Bronchial epithelial cell (primary cell): Measurements from ENCODE around the gene ZNF485. TPM values are rescaled to one million over a fixed set of nuclear protein-coding genes. Genes with fewer than 3 reads are reported as not detected.

Experiments
- DNase-seq: peaks from one replicate; pipeline ENCODE4 v3.0.0-alpha.2; 2010; ENCODE audit warnings: low read depth
- FAIRE-seq: peaks from 2 replicates; lab custom pipeline; 2011; peaks lifted over from hg19 to GRCh38; lab: Jason Lieb, UNC
- H3K27me3 ChIP-seq: 2 replicates; pipeline ENCODE4 v1.5.1; 2011; ENCODE audit warnings: low read length; ENCODE audit not compliant: control insufficient read depth, insufficient read depth
- H3K36me3 ChIP-seq: 2 replicates; pipeline ENCODE4 v1.5.1; 2011; ENCODE audit warnings: low read length; ENCODE audit not compliant: control insufficient read depth, insufficient read depth
- H3K4me3 ChIP-seq: 2 replicates; pipeline ENCODE4 v1.5.1; 2011; ENCODE audit warnings: mild to moderate bottlenecking, low read depth, low read length, control low read depth
- total RNA-seq: library from RNA; depleted of rRNA; stranded (reverse); fragments of >200 nt; gene quantifications from 2 replicates; pipeline ENCODE4 v1.2.1, GENCODE V29; 2014
- TF ChIP-seq, protein P1 (sequence below): IDR thresholded peaks from 2 replicates; pipeline ENCODE4 v1.5.1; 2011; ENCODE audit warnings: mild to moderate bottlenecking, moderate library complexity, low read length, control low read depth, inconsistent platforms; ENCODE audit not compliant: insufficient read depth, severe bottlenecking

Gene ZNF485
- total RNA-seq, 1 donor from 2014 or later = 4.7 TPM

DNA sequence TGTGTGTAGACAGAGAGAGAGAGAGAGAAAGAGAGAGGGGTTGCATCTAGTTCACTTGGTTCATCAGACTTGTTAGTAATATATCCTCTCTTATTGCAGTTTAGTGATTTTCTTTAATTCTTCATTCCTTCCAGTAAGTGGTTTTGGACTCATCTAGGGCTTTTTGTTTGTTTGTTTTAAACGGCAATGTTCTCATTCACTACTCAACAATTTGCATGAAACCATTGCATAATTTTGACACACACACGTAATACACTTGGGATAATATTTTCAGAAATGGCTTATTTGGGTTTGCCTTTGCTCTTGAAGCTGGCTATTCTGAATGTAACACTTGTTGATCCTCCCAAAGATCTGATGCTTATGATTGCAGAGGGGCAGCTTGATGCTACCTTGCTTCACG, 58.8 kb downstream of the ZNF485 start:
- no peak for FAIRE-seq
- H3K36me3 ChIP-seq = no peaks in the 10 kb centered on the region
- peaks cover 1% of the 10 kb centered on the region for H3K27me3 ChIP-seq
- TF ChIP-seq, protein P1, sequence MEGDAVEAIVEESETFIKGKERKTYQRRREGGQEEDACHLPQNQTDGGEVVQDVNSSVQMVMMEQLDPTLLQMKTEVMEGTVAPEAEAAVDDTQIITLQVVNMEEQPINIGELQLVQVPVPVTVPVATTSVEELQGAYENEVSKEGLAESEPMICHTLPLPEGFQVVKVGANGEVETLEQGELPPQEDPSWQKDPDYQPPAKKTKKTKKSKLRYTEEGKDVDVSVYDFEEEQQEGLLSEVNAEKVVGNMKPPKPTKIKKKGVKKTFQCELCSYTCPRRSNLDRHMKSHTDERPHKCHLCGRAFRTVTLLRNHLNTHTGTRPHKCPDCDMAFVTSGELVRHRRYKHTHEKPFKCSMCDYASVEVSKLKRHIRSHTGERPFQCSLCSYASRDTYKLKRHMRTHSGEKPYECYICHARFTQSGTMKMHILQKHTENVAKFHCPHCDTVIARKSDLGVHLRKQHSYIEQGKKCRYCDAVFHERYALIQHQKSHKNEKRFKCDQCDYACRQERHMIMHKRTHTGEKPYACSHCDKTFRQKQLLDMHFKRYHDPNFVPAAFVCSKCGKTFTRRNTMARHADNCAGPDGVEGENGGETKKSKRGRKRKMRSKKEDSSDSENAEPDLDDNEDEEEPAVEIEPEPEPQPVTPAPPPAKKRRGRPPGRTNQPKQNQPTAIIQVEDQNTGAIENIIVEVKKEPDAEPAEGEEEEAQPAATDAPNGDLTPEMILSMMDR = no peak
- DNase-seq = no peak
- H3K4me3 ChIP-seq = no peak overlapping the region

DNA sequence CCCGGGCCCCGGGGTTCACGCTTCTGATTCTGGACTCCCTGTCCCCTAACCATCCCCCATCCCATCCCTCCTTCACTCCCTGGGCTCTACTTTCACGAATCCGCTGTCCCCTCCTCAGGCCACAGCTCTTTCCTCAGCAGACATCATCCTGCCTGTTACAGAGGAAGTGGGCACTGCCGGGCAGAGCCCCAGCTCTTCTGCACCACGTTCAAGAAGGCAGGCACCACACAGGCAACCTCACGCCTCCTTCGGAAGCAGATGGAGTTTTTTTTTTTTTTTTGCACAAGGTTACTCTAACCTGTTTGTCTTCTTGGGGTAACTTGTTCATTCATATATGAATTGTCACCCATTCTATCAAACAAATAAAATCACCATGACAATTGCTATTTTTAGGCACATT, 60.3 kb downstream of the ZNF485 start:
- no peak for DNase-seq
- H3K36me3 ChIP-seq = no peaks in the 10 kb centered on the region
- TF ChIP-seq, protein P1 = no peak
- no peak for FAIRE-seq
- H3K27me3 ChIP-seq = peaks cover 3% of the 10 kb centered on the region
- no peak overlapping the region for H3K4me3 ChIP-seq

DNA sequence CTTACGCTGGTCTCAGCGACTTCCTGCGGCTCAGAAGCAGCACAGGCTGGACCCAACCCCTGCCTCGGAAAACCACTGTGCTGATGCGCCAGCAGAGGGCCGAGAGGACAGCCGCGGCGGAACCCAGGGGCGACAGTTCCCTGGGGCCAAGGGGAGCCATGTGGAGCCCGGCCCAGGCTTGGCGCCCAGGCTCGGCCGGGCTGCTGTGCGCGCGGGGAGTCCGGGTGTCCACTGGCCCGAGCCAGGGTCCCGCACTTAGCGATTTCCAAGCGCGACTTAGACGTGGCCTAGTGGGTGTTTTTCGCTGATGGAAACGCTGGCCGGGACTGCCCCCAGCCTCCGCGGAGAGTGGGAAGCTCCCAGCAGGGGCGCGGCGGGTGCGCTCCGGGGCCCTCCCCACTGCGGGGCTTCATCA, 61.1 kb downstream of the ZNF485 start:
- peaks cover 3% of the 10 kb centered on the region for H3K27me3 ChIP-seq

More for the DNA sequence above, 61.1 kb downstream of the ZNF485 start:
- no peaks in the 10 kb centered on the region for H3K36me3 ChIP-seq
- DNase-seq = no peak
- FAIRE-seq = no peak
- TF ChIP-seq, protein P1 = peak; percentile 31
- no peak overlapping the region for H3K4me3 ChIP-seq

Other genes with a start within 250 kb of the ZNF485 start
- gene FXYD4, start 234.8 kb upstream of the ZNF485 start, total RNA-seq = not detected in 2 replicates
- 307 and 351 TPM in 2 replicates for gene HNRNPF, start 197.3 kb upstream of the ZNF485 start, total RNA-seq
- gene ZNF487, start 169.3 kb upstream of the ZNF485 start, total RNA-seq = 2.1 and 3.2 TPM in 2 replicates
- 0.26 and 2.6 TPM in 2 replicates for gene ZNF239, start 31.8 kb upstream of the ZNF485 start, total RNA-seq
- gene ZNF32, start 42.4 kb downstream of the ZNF485 start, total RNA-seq = 20.5 and 35.7 TPM in 2 replicates